Hematopoietic multipotent progenitor cell treated with erythropoietin and hydrocortisone succinate and interleukin-3 and kit ligand, for 4 days (in vitro differentiated cells): ENCODE measurements around the gene WSB1.

Experiments used
- DNase-seq: peaks from one replicate; pipeline ENCODE4 v3.0.0-alpha.2; 2015

The WSB1 gene

DNA sequence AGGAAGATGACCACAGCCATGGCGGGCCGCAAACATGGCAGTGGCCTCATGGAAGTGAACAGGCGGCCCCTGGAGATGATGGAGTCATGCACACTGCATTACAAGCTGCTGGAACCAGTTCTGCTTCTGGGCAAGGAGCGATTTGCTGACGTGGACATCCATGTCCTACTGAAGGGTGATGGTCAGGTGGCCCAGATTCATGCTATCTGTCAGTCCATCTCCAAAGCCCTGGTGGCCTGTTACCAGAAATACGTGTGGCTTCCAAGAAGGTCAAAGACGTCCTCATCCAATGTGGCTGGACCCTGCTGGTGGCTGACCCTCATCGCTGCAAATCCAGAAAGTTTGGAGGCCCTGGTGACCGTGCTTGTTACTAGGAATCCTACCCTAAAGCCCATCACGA lies 13.4 kb upstream of the WSB1 start:
- no peak for DNase-seq

DNA sequence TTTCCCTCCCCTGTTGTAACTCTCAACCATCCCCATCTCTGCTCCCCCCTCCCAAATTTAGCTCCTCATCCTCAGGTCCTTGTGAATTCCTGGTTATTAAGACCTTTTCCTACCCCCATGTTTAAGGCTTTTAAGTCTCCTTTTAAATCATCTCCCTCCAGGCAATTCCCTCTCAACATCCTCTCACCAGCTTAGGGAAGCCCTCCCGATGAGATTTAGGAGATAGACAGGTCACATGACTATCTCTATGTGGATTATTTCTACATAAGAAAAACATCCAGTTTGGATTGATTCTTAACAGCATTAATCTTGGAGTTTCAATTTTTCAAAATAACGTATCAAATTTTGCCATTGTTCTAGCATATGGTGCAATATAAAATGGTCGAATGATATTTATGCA lies 12.5 kb upstream of the WSB1 start:
- DNase-seq: no peak

DNA sequence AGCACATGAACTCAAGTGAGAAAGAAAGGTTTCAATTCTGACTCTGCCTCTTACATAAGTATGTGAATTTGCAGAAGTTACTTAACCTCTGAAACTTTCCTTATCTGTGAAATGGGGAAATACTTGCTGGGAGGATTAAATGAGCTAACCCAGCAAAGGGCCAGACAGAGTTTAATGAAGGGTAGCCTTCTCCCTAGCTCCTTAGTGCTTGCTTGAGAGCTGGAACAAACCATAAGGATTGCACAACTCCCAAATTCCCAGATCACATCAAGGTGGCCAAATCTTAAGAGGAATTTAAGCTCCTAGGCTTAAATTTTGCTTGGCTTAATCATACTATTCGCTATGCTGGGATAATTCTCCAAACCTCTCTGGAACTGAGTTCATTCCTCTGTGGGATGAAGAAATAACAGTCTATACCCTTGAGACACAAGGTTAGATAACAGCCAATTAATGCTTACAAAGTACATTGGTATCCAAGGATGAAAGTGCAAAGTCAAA lies 11.8 kb upstream of the WSB1 start:
- peak; percentile 61 for DNase-seq

- peak; percentile 13 for DNase-seq
Observed at GRCh38 chr17:27283060-27283459, 10.9 kb upstream of the WSB1 start.

DNA sequence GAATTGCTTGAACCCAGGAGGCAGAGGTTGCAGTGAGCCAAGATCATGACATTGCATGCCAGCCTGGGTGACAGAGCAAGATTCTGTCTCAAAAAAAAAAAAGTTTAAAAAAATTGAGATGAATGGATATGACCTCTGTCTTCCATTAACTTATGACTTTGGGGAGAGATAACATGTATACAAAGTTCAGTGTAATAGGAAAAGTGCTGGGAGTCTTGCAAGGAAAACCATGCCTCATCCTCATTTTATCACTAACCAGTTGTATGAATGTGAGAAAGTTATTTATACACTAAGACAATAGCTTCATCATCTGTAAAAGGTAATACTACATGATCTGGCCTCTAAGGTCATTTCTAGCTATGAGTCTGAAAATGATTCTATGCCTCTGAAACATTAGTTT lies 10.2 kb upstream of the WSB1 start:
- DNase-seq: no peak

DNA sequence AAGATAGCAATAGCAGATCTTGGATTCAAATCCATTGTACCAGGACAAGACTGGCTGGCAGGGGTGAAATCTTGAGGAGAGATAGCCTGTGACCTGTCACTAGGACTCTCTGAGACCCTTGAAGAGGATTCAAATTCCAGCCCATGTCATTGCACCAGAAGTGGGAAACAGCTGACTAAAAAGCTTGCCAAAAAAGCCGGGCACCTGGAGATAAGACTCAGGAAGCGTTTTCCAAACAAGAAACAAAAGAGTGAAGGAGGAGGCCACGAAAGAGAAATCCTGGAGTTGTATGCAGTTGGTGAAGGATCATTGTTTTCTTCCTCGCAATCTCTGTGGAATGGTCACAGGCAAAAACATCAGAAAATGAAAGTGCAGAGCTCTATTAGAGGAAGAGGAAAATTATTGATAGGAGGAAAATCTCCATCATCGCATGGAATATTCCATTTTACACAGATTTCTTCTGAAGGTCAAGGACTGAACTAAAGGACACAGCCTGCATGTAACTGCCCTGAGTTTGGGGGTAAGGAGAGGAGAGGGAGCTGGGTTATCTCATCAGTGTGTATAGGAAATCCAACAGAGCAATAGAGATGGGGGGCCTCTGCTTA lies 9.0 kb upstream of the WSB1 start:
- no peak for DNase-seq

DNA sequence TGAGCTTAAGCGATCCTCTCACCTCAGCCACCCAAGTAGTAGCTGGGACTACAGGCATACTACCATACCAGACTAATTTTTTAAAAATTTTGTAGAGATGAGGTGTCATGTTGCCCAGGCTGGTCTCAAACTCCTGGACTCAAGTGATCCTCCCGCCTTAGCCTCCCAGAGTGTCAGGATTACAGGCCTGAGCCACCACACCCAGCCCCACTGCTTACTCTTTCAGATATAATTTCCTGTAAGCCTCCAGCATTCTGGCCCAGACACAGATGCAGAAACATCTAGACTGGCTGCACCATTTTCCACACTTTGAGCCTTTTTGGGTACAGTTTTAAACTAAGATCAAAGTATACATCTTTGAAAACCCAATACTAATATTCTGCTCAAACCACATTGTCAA lies 8.4 kb upstream of the WSB1 start:
- no peak for DNase-seq

- DNase-seq: no peak
Observed at GRCh38 chr17:27288183-27288582, 5.7 kb upstream of the WSB1 start.

DNA sequence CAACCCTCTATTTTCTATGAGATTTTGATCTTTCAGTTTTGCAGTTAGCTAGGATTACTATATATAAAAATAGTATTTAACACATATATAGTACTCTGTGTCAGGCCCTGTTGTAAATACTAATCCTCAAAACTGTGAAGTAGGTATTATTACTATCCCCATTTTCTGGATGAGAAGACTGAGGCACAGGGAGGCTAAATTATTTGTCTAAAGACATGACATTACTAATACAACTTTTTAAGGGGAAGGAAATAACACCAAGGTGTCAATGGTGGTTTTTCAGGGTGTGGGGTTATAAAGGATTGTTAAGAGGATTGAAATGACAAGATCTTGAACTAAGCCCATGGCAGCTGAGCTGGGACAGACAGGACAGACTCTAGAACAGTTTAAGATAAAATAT lies 4.1 kb upstream of the WSB1 start:
- no peak for DNase-seq

DNA sequence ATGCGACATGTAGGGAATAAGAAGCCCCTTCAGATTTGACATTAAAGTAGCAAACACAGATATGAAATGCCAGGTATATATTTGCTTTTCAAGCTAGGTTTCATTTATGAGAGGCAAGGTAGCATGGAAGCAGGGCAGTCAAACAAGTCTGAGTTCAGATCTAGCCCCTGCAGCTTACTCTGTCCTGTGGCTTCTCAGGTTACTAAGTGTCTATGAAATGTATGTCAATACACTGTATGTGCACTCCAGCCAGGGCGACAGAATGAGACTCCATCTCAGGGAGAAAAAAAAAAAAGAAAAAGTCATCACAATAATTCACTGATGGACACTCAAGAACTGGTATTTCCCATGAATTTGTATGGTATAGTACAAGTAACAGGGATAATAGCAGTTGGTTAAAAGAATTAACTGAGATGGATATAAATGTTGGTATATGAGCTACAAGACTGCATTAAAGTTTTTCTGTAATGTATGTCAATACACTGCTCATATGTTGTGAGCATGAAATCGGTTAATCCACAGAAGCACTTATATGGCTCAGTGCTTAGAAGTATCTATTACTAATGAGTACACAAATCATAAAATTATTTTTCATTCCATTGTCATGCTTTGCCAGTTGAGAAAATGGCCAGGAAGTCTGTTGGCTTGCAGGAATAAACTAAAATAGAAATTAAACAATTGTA lies 2.9 kb upstream of the WSB1 start:
- no peak for DNase-seq

DNA sequence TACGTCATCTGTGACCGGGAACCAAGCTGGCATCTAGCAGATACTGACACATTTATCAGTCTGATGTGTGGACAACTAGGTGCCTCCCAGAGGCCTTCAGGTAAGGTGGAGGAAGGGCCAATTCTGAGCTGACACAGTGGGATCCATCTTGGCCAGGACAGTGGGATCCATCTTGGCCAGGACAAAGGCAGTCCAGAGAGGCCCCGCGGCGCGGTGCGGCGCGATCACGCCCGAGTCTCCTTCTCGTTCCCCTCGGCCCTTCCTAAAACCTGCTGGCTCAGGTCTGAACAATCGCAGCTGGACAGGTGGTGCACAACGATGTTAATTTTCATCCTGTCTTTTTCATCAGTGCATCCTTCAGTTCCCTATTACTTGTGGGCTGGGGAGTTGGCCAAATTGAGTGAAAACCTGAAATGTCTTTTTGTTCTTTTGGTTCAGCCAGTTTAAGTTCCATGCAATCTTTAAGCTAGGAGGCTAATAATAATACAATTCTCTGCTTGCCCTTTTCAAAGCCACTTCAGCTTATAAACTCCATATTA lies 486 bp upstream of the WSB1 start:
- no peak for DNase-seq

GRCh38 chr17:27294689-27295630 lies 1.0 kb downstream of the WSB1 start:
- DNase-seq: peak; percentile 97

DNA sequence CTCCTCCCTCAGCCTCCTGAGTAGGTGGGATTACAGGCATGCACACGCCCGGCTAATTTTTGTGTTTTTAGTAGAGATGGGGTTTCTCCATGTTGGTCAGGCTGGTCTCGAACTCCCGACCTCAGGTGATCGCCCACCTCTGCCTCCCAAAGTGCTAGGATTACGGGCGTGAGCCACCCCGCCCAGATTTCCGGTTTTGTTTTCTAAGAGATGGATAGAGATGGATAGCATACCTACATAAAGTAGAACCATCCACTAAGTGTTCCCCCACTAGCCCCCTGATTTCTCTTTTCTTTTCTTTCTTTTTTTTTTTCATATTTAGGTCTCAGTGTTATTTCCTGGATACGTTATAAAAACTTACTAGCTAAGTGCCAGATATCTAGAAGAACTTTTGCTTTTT lies 2.0 kb downstream of the WSB1 start:
- no peak for DNase-seq

- no peak for DNase-seq
Observed at GRCh38 chr17:27296428-27296979, 2.6 kb downstream of the WSB1 start.

- no peak for DNase-seq
Observed at GRCh38 chr17:27299384-27300049, 5.6 kb downstream of the WSB1 start.

DNA sequence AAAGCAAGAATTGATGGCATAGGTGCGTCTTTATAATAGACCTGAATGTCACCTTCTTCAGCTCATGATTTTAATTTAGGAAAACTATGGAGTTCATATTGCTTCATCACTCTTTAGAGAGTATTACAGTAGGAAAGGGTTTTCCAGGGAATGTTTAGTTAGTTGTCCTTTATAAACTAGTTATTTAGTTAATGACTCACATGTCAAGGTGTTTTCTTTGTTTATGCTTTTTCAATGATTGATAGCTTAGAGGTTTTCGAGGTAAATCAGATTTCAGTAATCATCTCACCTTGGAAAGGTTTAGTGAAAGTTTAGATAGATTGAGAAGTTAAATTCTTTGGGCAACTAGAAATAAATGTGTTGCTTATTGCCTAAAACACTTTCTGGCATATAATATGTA lies 9.8 kb downstream of the WSB1 start:
- DNase-seq: no peak

DNA sequence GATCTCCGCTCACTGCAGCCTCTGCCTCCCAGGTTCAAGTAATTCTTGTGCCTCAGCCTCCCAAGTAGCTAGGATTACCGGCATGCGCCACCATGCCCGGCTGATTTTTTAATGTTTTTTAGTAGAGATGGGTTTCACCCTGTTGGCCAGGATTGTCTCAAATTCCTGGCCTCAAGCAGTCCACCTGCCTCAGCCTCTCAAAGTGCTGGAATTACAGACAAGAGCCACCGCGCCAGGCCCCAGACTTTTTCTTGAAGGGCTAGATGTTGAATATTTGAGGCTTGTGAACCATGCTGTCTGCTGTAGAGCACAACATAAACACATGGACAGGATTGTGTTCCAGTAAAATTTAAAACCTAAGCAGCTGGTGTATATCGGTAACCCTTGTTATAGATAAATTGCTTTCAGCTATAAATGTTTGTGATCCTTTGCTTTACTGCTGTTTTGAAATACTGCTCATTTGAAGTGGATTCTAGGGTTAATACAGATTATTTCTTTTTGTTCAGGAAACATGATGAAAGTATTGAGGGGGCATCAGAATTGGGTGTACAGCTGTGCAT lies 12.4 kb downstream of the WSB1 start:
- DNase-seq: no peak

- no peak for DNase-seq
Observed at GRCh38 chr17:27310565-27311110, 16.7 kb downstream of the WSB1 start.

GRCh38 chr17:27313301-27313700 lies 19.4 kb downstream of the WSB1 start:
- no peak for DNase-seq

- DNase-seq: peak; percentile 80
Observed at GRCh38 chr17:27315322-27315721, 21.4 kb downstream of the WSB1 start.

- DNase-seq: no peak
Observed at GRCh38 chr17:27315796-27316465, 22.0 kb downstream of the WSB1 start.
